ENCODE measurements around the gene IP6K1.

GRCh38 chr3:49763981-49764380 lies 22.4 kb downstream of the IP6K1 start:
- no peak for TF ChIP-seq POLR2A (IDR thresholded peaks at IDR 0.05)
- TF ChIP-seq, protein P1, sequence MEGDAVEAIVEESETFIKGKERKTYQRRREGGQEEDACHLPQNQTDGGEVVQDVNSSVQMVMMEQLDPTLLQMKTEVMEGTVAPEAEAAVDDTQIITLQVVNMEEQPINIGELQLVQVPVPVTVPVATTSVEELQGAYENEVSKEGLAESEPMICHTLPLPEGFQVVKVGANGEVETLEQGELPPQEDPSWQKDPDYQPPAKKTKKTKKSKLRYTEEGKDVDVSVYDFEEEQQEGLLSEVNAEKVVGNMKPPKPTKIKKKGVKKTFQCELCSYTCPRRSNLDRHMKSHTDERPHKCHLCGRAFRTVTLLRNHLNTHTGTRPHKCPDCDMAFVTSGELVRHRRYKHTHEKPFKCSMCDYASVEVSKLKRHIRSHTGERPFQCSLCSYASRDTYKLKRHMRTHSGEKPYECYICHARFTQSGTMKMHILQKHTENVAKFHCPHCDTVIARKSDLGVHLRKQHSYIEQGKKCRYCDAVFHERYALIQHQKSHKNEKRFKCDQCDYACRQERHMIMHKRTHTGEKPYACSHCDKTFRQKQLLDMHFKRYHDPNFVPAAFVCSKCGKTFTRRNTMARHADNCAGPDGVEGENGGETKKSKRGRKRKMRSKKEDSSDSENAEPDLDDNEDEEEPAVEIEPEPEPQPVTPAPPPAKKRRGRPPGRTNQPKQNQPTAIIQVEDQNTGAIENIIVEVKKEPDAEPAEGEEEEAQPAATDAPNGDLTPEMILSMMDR (IDR thresholded peaks at IDR 0.05) = no peak
